Measurements from ENCODE around the gene USP2.

Gene USP2

DNA sequence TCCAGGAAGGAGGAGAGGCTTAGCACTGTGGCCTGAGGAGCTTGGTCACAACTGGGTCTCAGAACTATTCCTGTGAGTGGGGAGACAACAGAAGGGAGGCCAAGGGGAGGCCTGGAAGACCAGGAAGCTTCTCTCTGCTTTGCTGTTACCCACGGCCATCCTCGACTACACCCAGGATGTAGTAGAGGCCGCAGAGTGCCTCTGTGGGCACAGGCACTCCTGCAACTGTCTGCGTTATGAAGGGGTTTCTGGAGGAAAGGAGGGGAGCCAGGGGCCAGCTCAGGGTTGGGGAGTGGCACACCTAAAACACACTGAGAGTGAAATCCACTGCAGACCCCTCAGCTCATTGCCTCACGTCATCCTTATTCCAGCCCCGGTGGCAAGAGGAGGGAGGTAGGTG is 31.2 kb downstream of the USP2 start:
- TF ChIP-seq, protein P1, sequence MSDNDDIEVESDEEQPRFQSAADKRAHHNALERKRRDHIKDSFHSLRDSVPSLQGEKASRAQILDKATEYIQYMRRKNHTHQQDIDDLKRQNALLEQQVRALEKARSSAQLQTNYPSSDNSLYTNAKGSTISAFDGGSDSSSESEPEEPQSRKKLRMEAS (IDR thresholded peaks at IDR 0.05; ENCODE audit: low read depth, low read length), result no peak
- TF ChIP-seq POLR2A (IDR thresholded peaks at IDR 0.05; ENCODE audit: extremely low read depth, insufficient read length) (no peak), MYC (IDR thresholded peaks at IDR 0.05; ENCODE audit: low read depth, low read length) (no peak)
- TF ChIP-seq, protein P2, sequence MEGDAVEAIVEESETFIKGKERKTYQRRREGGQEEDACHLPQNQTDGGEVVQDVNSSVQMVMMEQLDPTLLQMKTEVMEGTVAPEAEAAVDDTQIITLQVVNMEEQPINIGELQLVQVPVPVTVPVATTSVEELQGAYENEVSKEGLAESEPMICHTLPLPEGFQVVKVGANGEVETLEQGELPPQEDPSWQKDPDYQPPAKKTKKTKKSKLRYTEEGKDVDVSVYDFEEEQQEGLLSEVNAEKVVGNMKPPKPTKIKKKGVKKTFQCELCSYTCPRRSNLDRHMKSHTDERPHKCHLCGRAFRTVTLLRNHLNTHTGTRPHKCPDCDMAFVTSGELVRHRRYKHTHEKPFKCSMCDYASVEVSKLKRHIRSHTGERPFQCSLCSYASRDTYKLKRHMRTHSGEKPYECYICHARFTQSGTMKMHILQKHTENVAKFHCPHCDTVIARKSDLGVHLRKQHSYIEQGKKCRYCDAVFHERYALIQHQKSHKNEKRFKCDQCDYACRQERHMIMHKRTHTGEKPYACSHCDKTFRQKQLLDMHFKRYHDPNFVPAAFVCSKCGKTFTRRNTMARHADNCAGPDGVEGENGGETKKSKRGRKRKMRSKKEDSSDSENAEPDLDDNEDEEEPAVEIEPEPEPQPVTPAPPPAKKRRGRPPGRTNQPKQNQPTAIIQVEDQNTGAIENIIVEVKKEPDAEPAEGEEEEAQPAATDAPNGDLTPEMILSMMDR (IDR thresholded peaks at IDR 0.05; ENCODE audit: low read depth, low read length), result no peak
- no peak overlapping the region for H3K4me3 ChIP-seq (ENCODE audit: low read depth, low read length)
- DNase-seq (ENCODE audit: low read depth), result no peak

DNA sequence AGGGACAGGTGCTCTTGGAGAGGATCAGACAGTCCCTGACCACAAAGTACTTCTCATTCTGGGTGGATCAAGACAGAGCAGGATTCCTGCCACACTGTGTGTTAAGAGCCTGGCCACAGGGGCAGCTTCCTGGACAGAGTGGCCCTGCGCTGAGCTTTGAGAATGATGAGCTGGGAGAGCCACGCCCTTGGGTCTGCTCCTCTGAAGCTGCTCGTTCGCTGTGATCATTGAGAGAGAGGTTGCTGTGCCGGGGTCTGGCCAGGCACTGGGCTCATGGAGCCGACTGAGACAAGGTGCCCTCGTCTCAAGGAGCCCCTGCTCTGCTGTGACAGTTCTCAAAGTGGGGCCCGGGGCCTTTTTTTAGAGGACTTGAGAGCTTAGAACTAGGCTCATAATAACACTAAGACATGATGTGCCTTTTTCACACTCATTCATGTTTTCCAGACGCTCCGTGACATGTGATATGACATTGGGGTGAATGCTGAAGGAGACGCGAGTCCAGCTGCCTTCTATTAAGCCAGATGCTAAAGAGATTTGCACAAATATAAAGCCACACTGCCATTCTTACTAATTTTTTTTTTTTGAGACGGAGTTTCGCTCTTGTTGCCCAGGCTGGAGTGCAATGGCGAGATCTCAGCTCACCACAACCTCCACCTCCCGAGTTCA is 33.4 kb downstream of the USP2 start:
- no peak for TF ChIP-seq MYC (IDR thresholded peaks at IDR 0.05; ENCODE audit: low read depth, low read length)
- TF ChIP-seq, protein P2 (IDR thresholded peaks at IDR 0.05; ENCODE audit: low read depth, low read length), result no peak
- TF ChIP-seq POLR2A (IDR thresholded peaks at IDR 0.05; ENCODE audit: extremely low read depth, insufficient read length), result no peak
- TF ChIP-seq, protein P1 (IDR thresholded peaks at IDR 0.05; ENCODE audit: low read depth, low read length), result no peak
- no peak overlapping the region for H3K4me3 ChIP-seq (ENCODE audit: low read depth, low read length)
- DNase-seq (ENCODE audit: low read depth), result no peak

DNA sequence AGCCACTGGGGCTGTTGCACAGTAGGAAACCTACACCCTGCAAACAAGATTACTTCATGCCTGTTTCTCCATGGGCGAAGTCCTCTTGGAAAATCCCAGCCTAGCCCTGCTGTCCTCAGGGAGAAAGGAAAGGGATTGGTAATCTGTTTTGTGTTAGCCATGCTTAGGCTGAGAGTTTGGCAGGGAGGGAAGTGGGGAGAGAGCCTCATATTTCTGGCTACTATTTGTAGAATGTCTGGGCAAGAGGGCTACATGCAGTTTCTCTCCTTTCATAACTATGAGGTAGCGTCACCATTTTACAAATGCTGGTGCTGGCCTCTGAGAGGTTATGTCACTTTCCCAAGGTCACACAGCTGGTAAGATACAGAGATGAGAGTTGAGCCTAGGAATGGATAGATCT is 34.2 kb downstream of the USP2 start:
- no peak for DNase-seq (ENCODE audit: low read depth)
- no peak overlapping the region for H3K4me3 ChIP-seq (ENCODE audit: low read depth, low read length)
- TF ChIP-seq, protein P2 (IDR thresholded peaks at IDR 0.05; ENCODE audit: low read depth, low read length), result no peak
- no peak for TF ChIP-seq POLR2A (IDR thresholded peaks at IDR 0.05; ENCODE audit: extremely low read depth, insufficient read length)
- no peak for TF ChIP-seq MYC (IDR thresholded peaks at IDR 0.05; ENCODE audit: low read depth, low read length)
- TF ChIP-seq, protein P1 (IDR thresholded peaks at IDR 0.05; ENCODE audit: low read depth, low read length), result no peak

DNA sequence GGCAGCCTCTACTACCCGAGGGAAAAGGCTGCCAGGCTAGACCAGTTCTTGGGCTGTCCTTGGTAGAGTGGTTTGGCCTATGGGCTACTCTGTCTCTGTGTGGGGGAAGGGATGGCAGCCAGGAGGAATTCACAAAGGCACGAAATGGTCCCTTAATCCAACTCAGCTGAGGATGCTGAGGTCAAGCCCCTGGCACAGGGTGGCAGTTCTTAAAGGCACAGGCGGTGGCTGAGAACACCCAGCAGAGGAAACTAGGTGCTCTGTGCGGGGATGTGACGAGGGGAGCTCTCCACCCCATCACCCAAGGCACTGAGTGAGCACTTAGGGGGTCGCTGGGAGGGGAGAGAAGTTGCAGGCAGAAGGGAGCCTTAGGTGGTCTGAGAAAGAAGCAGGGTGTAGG is 34.9 kb downstream of the USP2 start, which contains the start of gene MFRP:
Gene MFRP, minus strand, starts transcription at position 101 of the 400 bp plus-strand sequence. CDS start 192 bp downstream, outside the sequence.
- no peak for DNase-seq (ENCODE audit: low read depth)
- TF ChIP-seq POLR2A (IDR thresholded peaks at IDR 0.05; ENCODE audit: extremely low read depth, insufficient read length) (no peak), MYC (IDR thresholded peaks at IDR 0.05; ENCODE audit: low read depth, low read length) (no peak)
- TF ChIP-seq, protein P1 (IDR thresholded peaks at IDR 0.05; ENCODE audit: low read depth, low read length), result no peak
- TF ChIP-seq, protein P2 (IDR thresholded peaks at IDR 0.05; ENCODE audit: low read depth, low read length), result no peak
- H3K4me3 ChIP-seq (ENCODE audit: low read depth, low read length), result no peak within 1 kb of the TSS

DNA sequence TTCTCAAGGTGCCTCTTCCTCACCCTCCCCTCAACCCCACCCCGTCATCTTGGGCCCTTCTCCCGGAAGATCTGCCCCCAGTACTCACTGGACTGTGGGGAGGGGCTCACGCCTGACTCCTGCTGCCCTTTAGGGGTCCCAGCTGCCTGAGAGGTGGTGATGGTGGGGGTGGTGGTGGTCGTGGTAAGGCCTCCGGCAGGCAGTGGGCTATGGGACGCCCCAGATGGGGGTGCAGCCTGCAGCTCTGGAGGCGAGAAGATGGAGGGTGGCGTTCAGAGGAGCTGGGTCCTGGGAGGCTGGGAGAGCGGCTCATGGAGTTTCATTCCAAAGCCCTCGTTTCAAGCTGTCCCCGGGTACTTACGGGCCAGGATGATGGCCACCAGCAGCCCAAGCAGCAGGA is 35.8 kb downstream of the USP2 start:
- no peak overlapping the region for H3K4me3 ChIP-seq (ENCODE audit: low read depth, low read length)
- TF ChIP-seq, protein P2 (IDR thresholded peaks at IDR 0.05; ENCODE audit: low read depth, low read length), result no peak
- TF ChIP-seq, protein P1 (IDR thresholded peaks at IDR 0.05; ENCODE audit: low read depth, low read length), result no peak
- TF ChIP-seq POLR2A (IDR thresholded peaks at IDR 0.05; ENCODE audit: extremely low read depth, insufficient read length) (no peak), MYC (IDR thresholded peaks at IDR 0.05; ENCODE audit: low read depth, low read length) (no peak)
- DNase-seq (ENCODE audit: low read depth), result no peak

Measured in NB4 (cell line).